Heart left ventricle (tissue), 13 donors: Measurements from ENCODE around the gene CDH23.

Source experiments
- CTCF ChIP-seq, 12 donors: fragments of 200-600 bp; sonication (generic) in 4 of 12; IDR thresholded peaks; one replicate each; pipeline versions ENCODE4 v1.5.0 to v1.8.0; 2018 to 2022; ENCODE audit warnings: antibody characterized with exemption in 12 of 12, mild to moderate bottlenecking in 5 of 12
- POLR2A ChIP-seq, 2 donors: fragments of 450-650 bp; IDR thresholded peaks; one replicate each; pipeline ENCODE4 v1.6.1; 2017; ENCODE audit warnings: antibody characterized with exemption in 2 of 2, mild to moderate bottlenecking in 2 of 2, moderate library complexity in 2 of 2
- donor health status: ischemic (EF 13 %, LVEDD 7.1; RV severe dilation, severe dysfunction).
- donor health status: DM: no; HTN: yes; CAD: no.
- donor health status: DM: no; HTN: no; CAD: no.
- donor health status: ischemic (EF 25% LVEDD 6.9; RV normal size, moderate dysfunction).
- donor health status: ischemic (EF 25% LVEDD 5.7; RV mildly dilated, moderate dysfunction).
- donor health status: ischemic (EF 35%, LVEDD 5.7; RV mildly dilated, moderate dysfunction).
- donor health status: nonischemic (EF 11% LVEDD 7.7; RV severe dilation, severe dysfunction).
- donor health status: DM: yes; HTN: yes; CAD: no.
- donor health status: PGD.
- donor health status: ischemic (EF 29% LVEDD 5.4; RV normal size, mild dysfunction).
- donor health status: nonischemic (EF 23%, LVEDD 6.1; RV moderate dilation, normal function).

DNA sequence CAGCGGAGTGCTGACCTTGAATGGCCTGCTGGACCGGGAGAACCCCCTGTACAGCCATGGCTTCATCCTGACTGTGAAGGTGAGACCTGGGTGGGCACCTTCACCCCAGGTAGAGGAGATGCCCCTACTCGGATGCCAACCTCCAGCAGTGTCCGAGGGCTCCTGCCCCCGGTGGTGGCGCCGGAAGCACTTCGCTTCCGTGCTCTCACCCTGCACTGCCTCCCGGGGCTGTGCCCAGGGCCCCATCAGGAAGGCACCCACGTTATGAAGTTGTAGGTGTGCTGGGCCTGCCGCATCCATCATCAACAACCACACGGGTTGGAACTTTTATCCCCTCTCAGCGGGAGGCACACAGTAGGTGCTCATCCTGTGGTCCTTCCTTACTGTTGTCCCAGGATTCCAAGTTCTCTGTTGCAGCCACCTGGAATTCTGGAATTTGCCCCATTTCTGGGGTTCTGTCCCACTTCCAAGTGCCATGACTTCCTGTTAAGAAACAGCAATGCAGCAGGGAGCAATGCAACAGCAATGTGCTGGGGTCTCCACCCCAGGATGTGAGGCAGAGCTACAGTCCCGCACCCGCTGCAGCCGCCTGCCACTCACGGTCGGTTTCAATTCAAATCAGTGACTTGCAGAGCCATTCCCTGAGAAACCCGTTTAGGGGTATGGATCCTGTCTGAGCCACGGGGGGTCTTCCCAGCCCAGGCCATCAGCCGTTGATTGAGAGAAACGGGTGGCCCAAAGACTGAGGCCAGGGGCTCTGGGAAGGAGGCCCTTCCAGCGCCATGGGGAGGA, 219.0 kb downstream of the CDH23 start:
- TF ChIP-seq CTCF (IDR thresholded peaks at IDR 0.05) (no peak), POLR2A (IDR thresholded peaks at IDR 0.05) (no peak)
